K562 (cell line): Measurements from ENCODE around the gene AGO1. TPM values are rescaled to one million over a fixed set of nuclear protein-coding genes. Genes with fewer than 3 reads are reported as not detected.

ENCODE experiments used
- BMI1 ChIP-seq: fragments of 150-350 bp; IDR thresholded peaks from 2 replicates; pipeline ENCODE4 v1.6.1; 2014; ENCODE audit warnings: low read length
- CXXC5 ChIP-seq: fragments of 250-450 bp; sonication (Bioruptor Pico); IDR thresholded peaks from 2 replicates; pipeline ENCODE4 v1.8.0; 2022; ENCODE audit warnings: inconsistent platforms, mild to moderate bottlenecking, moderate library complexity
- DNMT1 ChIP-seq: fragments of 450-650 bp; IDR thresholded peaks from 2 replicates; pipeline ENCODE4 v1.6.1; 2016; ENCODE audit warnings: antibody characterized with exemption, mild to moderate bottlenecking
- ETV1 ChIP-seq: fragments of 450-650 bp; conservative IDR thresholded peaks from 2 replicates; pipeline ENCODE4 v1.6.1; 2016; ENCODE audit warnings: missing genetic modification characterization, control low read depth, low read depth, missing compliant biosample characterization
- EZH2 ChIP-seq: IDR thresholded peaks from 2 replicates; pipeline ENCODE4 v1.6.1; 2012; ENCODE audit warnings: low read depth, mild to moderate bottlenecking, inconsistent platforms, low read length, borderline replicate concordance
- GABPB2 ChIP-seq: fragments of 250-450 bp; sonication (Bioruptor Pico); conservative IDR thresholded peaks from 2 replicates; pipeline ENCODE4 v1.5.1; 2021; ENCODE audit warnings: mild to moderate bottlenecking
- HCFC1 ChIP-seq: IDR thresholded peaks from 2 replicates; pipeline ENCODE4 v1.6.1; 2012; ENCODE audit warnings: low read depth, low read length, improper control_type of control experiment
- HIVEP1 ChIP-seq: fragments of 250-450 bp; sonication (Bioruptor Pico); IDR thresholded peaks from 2 replicates; pipeline ENCODE4 v1.4.0; 2020; ENCODE audit warnings: mild to moderate bottlenecking
- MCM3 ChIP-seq: fragments of 450-650 bp; IDR thresholded peaks from 2 replicates; pipeline ENCODE4 v1.6.1; 2016
- MECOM ChIP-seq: fragments of 250-450 bp; sonication (Bioruptor Pico); IDR thresholded peaks from 2 replicates; pipeline ENCODE4 v1.8.0; 2022; ENCODE audit warnings: inconsistent platforms
- NCOA2 ChIP-seq, 2 experiments: fragments of 450-650 bp; IDR thresholded peaks; 2 replicates each; pipeline ENCODE4 v1.6.1; 2018; ENCODE audit warnings: mild to moderate bottlenecking in 2 of 2, moderate library complexity in 1 of 2; ENCODE audit not compliant: partially characterized antibody in 2 of 2
- RAD21 ChIP-seq, 2 experiments: fragments of 250-450 bp in 1 of 2; fragments of 450-650 bp in 1 of 2; sonication (Bioruptor Pico) in 1 of 2; formaldehyde crosslinking in 1 of 2; IDR thresholded peaks in 1 of 2; conservative IDR thresholded peaks in 1 of 2; 2 replicates each; pipeline versions ENCODE4 v1.4.0 to v1.8.0; 2020 to 2022; ENCODE audit warnings: mild to moderate bottlenecking in 2 of 2, moderate library complexity in 1 of 2
- RBM34 ChIP-seq: fragments of 200-400 bp; formaldehyde crosslinking; IDR thresholded peaks from 2 replicates; pipeline ENCODE4 v1.6.1; 2018; ENCODE audit warnings: low read length, borderline replicate concordance; ENCODE audit not compliant: insufficient read depth
- SMAD3 ChIP-seq: fragments of 450-650 bp; formaldehyde crosslinking; conservative IDR thresholded peaks from 2 replicates; pipeline ENCODE4 v1.4.0; 2020; ENCODE audit warnings: mild to moderate bottlenecking
- SMARCA5 ChIP-seq: fragments of 450-650 bp; IDR thresholded peaks from 2 replicates; pipeline ENCODE4 v1.6.1; 2016
- SUPT5H ChIP-seq: fragments of 450-650 bp; IDR thresholded peaks from 2 replicates; pipeline ENCODE4 v1.6.1; 2016
- TAF15 ChIP-seq: fragments of 200-400 bp; formaldehyde crosslinking; IDR thresholded peaks from 2 replicates; pipeline ENCODE4 v1.6.1; 2017; ENCODE audit warnings: mild to moderate bottlenecking, low read depth, low read length, moderate library complexity
- ZC3H11A ChIP-seq: IDR thresholded peaks from 2 replicates; pipeline ENCODE4 v1.6.1; 2012; ENCODE audit warnings: low read depth, low read length, improper control_type of control experiment
- ZNF444 ChIP-seq: fragments of 250-450 bp; sonication (Bioruptor Pico); IDR thresholded peaks from 2 replicates; pipeline ENCODE4 v1.4.0; 2020; ENCODE audit warnings: mild to moderate bottlenecking, moderate library complexity
- ZNF584 ChIP-seq: fragments of 200-800 bp; sonication (Bioruptor generic); IDR thresholded peaks from 2 replicates; pipeline ENCODE4 v1.6.1; 2016; ENCODE audit warnings: low read depth, mild to moderate bottlenecking, missing genetic modification characterization, missing compliant biosample characterization
- polyA plus RNA-seq, 8 experiments: library from polyadenylated mRNA; depleted of rRNA in 4 of 8; stranded (reverse) in 5 of 8; unstranded in 3 of 8; fragments of >200 nt; fragmentation: Nextera tagmentation in 2 of 8; fragmentation: Illumina TruSeq in 1 of 8; extraction: Ambion mirVana in 2 of 8; extraction: Trizol in 1 of 8; gene quantifications; 2 replicates each; pipeline versions ENCODE4 v1.2.1 to v1.2.3, GENCODE V29; 2011 to 2014; ENCODE audit warnings: inconsistent platforms in 1 of 8, missing spikeins in 1 of 8
- total RNA-seq, 7 experiments: library from RNA; depleted of rRNA in 6 of 7; stranded (reverse); fragments of >200 nt in 6 of 7; fragmentation: Illumina TruSeq in 2 of 7; extraction: Trizol in 2 of 7; gene quantifications; 2 replicates each; pipeline versions ENCODE4 v1.2.1 to v1.2.3, GENCODE V29; 2011 to 2021; ENCODE audit warnings: low replicate concordance in 1 of 7
- TF ChIP-seq, protein P1 (sequence below): IDR thresholded peaks from 2 replicates; pipeline ENCODE4 v1.6.1; 2011; ENCODE audit warnings: borderline replicate concordance, low read depth, mild to moderate bottlenecking, moderate library complexity, low read length; ENCODE audit not compliant: insufficient read depth, poor library complexity, severe bottlenecking
- TF ChIP-seq, protein P2 (sequence below): fragments of 250-450 bp; sonication (Bioruptor Pico); IDR thresholded peaks from 2 replicates; pipeline ENCODE4 v1.9.0; 2021; ENCODE audit warnings: mild to moderate bottlenecking, inconsistent platforms
- TF ChIP-seq, protein P3 (sequence below): fragments of 450-650 bp; IDR thresholded peaks from 2 replicates; pipeline ENCODE4 v1.6.1; 2014; ENCODE audit warnings: low read depth, mild to moderate bottlenecking, moderate library complexity, borderline replicate concordance

Gene AGO1
- total and polyA plus RNA-seq, 9 of the 15 experiments (the other 6 are each of a cell fraction or from before 2014, with no cell fraction given): 7.3 to 64.2 (median 26.0) TPM

- no peak for TF ChIP-seq EZH2
- TF ChIP-seq ETV1 (tag): peak; percentile 91
- TF ChIP-seq HCFC1: peak; percentile 85
- no peak for TF ChIP-seq NCOA2 (IDR thresholded peaks at IDR 0.05; ENCODE audit: partially characterized antibody in 2 of 2)
- TF ChIP-seq SMARCA5: no peak
- no peak for TF ChIP-seq BMI1
- TF ChIP-seq, protein P1, sequence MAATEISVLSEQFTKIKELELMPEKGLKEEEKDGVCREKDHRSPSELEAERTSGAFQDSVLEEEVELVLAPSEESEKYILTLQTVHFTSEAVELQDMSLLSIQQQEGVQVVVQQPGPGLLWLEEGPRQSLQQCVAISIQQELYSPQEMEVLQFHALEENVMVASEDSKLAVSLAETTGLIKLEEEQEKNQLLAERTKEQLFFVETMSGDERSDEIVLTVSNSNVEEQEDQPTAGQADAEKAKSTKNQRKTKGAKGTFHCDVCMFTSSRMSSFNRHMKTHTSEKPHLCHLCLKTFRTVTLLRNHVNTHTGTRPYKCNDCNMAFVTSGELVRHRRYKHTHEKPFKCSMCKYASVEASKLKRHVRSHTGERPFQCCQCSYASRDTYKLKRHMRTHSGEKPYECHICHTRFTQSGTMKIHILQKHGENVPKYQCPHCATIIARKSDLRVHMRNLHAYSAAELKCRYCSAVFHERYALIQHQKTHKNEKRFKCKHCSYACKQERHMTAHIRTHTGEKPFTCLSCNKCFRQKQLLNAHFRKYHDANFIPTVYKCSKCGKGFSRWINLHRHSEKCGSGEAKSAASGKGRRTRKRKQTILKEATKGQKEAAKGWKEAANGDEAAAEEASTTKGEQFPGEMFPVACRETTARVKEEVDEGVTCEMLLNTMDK: no peak
- no peak for TF ChIP-seq SMAD3 (CRISPR knock-in tag)
- TF ChIP-seq DNMT1: no peak
- peak; percentile 80 for TF ChIP-seq SUPT5H
- peak; percentile 31; the same call in 1 of the 2 replicates for TF ChIP-seq HIVEP1 (CRISPR knock-in tag)
- TF ChIP-seq, protein P2, sequence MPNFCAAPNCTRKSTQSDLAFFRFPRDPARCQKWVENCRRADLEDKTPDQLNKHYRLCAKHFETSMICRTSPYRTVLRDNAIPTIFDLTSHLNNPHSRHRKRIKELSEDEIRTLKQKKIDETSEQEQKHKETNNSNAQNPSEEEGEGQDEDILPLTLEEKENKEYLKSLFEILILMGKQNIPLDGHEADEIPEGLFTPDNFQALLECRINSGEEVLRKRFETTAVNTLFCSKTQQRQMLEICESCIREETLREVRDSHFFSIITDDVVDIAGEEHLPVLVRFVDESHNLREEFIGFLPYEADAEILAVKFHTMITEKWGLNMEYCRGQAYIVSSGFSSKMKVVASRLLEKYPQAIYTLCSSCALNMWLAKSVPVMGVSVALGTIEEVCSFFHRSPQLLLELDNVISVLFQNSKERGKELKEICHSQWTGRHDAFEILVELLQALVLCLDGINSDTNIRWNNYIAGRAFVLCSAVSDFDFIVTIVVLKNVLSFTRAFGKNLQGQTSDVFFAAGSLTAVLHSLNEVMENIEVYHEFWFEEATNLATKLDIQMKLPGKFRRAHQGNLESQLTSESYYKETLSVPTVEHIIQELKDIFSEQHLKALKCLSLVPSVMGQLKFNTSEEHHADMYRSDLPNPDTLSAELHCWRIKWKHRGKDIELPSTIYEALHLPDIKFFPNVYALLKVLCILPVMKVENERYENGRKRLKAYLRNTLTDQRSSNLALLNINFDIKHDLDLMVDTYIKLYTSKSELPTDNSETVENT (CRISPR knock-in tag): peak; percentile 85
- no peak for TF ChIP-seq ZC3H11A
- no peak for TF ChIP-seq TAF15
- peak; percentile 96 for TF ChIP-seq CXXC5 (CRISPR knock-in tag)
- peak in 1 of 2 experiments; percentile 11; a peak in 1 of 4 replicates for TF ChIP-seq RAD21 (CRISPR knock-in tag; conservative IDR thresholded peaks at IDR 0.05 in 1 of 2, IDR thresholded peaks at IDR 0.05 in 1 of 2)
- TF ChIP-seq GABPB2 (CRISPR knock-in tag): peak; percentile 61; the same call in 1 of the 2 replicates
- TF ChIP-seq MCM3: no peak
- TF ChIP-seq, protein P3, sequence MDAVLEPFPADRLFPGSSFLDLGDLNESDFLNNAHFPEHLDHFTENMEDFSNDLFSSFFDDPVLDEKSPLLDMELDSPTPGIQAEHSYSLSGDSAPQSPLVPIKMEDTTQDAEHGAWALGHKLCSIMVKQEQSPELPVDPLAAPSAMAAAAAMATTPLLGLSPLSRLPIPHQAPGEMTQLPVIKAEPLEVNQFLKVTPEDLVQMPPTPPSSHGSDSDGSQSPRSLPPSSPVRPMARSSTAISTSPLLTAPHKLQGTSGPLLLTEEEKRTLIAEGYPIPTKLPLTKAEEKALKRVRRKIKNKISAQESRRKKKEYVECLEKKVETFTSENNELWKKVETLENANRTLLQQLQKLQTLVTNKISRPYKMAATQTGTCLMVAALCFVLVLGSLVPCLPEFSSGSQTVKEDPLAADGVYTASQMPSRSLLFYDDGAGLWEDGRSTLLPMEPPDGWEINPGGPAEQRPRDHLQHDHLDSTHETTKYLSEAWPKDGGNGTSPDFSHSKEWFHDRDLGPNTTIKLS: peak; percentile 78; the same call in 1 of the 2 replicates
- TF ChIP-seq MECOM (CRISPR knock-in tag): no peak; the same call in 1 of the 2 replicates
- TF ChIP-seq ZNF584 (CRISPR knock-in tag): peak; percentile 72; the same call in 1 of the 2 replicates
- TF ChIP-seq RBM34: no peak
- no peak for TF ChIP-seq ZNF444 (CRISPR knock-in tag)
Observed at GRCh38 chr1:35930593-35931445, 47.8 kb downstream of the AGO1 start, which contains the start of gene AGO3 (continued).
